Vagina (tissue), 2 donors: Measurements from ENCODE around the gene MRPL52.

ENCODE experiments used
- CTCF ChIP-seq, 3 experiments: fragments of 450-650 bp in 2 of 3; fragments of 200-600 bp in 1 of 3; sonication (generic) in 1 of 3; IDR thresholded peaks; one replicate each; pipeline ENCODE4 v1.5.1; 2017 to 2019; ENCODE audit warnings: antibody characterized with exemption in 3 of 3, mild to moderate bottlenecking in 2 of 3, moderate library complexity in 2 of 3
- POLR2A ChIP-seq, 2 donors: fragments of 450-650 bp; IDR thresholded peaks; one replicate each; pipeline ENCODE4 v1.6.1; 2017; ENCODE audit warnings: antibody characterized with exemption in 2 of 2, mild to moderate bottlenecking in 2 of 2, moderate library complexity in 2 of 2
- POLR2AphosphoS5 ChIP-seq, 2 donors: sonication (generic); formaldehyde crosslinking; IDR thresholded peaks; one replicate each; pipeline ENCODE4 v1.9.0; 2017; ENCODE audit warnings: antibody characterized with exemption in 2 of 2, mild to moderate bottlenecking in 2 of 2, low read depth in 1 of 2; ENCODE audit not compliant: insufficient read depth in 1 of 2

GRCh38 chr14:22824711-22825359 is 4.9 kb upstream of the MRPL52 start:
- TF ChIP-seq CTCF (IDR thresholded peaks at IDR 0.05) (no peak), POLR2A (IDR thresholded peaks at IDR 0.05) (no peak), POLR2AphosphoS5 (IDR thresholded peaks at IDR 0.05; ENCODE audit: insufficient read depth in 1 of 2, low read depth in 1 of 2) (peak in 1 of 2 donors; percentile 23)
